Amniotic stem cell (primary cell): ENCODE results near the gene OSBP2.
A peak's percentile ranks its signal among the peaks of the same experiment; 100 is the strongest.

Experiments used
- DNase-seq: peaks from one replicate; lab custom pipeline; 2025; lab: John Stamatoyannopoulos, UW

Gene OSBP2

DNA sequence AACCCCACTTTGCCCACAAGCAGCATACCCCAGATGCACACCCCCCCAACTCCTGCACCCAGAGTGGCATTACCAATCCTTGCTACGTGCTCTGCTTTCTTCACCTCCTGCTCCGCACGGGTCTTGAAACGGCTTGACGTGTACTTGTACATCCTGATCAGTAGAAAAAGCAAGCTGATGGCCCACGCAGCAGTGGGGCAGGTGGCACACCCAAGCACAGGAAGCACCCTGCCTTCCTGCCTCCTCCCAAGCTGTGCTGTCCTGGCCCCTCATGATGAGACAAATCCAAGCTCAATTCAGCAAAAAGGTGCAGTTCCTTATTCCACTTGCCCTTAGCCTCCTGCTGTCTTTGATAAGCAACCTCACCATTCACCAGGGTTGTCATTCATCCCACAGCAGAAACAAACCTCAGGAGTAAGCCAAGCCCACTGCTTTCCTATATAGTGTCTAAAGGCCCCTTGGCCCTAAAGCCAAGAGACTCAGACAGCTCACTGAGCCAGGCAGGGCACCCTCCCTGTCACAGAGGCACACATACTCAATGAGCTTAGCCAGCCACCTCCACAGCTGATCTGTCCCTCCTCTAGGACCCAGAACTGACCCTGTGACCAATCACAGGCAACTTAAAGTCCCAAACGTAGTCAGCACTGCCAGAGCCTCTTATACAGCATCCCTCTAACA lies 246.2 kb downstream of the OSBP2 start:
- DNase-seq = no peak

GRCh38 chr22:30941363-30941740 lies 246.7 kb downstream of the OSBP2 start:
- no peak for DNase-seq

GRCh38 chr22:30943368-30943767 lies 248.7 kb downstream of the OSBP2 start:
- no peak for DNase-seq

DNA sequence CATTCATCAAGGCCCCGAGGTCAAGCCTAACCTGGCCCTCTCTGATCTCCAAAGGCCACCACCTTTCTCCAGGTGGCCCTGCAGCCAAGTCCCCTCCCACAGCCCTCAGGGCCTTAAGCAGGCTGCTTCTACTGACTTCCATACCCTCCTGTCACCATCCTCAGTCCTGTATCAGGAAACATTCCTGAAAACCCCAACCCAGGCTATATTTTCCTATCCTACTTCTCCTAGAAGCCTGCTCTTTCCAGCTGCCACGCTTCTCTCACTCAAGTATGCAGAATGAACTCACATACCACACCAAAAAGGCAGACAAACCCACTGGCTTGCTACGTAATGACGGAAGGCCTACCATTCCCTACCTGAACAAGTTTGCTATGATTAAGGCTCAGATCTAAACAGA lies 250.3 kb downstream of the OSBP2 start:
- no peak for DNase-seq

DNA sequence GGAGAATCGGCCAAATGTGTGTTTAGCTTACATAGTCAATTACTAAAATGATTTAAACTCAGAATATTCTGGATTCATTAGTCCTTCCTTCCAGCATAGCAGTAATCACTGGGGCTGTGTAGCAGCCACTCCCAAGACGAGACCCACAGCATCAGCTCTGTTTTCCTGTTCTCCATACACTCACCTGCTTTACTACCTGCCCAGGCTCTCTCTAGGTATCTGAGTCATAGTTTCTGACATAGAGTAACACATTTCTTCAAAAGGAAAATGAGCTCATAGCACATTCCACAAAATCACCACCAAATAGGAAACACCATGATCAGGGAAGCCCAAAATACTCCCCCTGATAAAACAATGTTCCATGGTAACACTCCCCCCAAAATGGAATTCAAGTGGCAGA lies 251.0 kb downstream of the OSBP2 start:
- no peak for DNase-seq

DNA sequence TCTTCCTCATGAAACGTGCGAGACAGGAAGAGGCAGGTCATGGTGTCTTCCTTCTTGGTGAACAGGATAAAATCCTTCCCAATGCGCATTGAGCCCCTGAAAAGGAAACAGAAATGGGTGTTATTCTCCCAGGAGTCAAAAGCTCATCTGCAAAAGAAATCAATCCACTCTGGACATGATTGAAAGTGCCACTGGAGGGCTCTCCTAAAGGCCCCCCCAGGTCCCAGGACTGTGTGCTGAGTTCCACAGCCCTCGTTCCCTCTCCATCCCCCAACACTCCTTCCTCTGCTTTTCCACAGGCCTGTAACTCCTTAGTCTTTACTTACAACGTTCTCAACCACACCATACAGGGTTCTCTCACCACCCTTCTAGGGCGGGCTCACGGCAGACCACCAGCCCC lies 251.7 kb downstream of the OSBP2 start:
- DNase-seq = no peak

- DNase-seq = no peak
Observed at GRCh38 chr22:30947173-30947815, 252.6 kb downstream of the OSBP2 start.

- peak; percentile 49 for DNase-seq
Observed at GRCh38 chr22:30947816-30948454, 253.3 kb downstream of the OSBP2 start.

DNA sequence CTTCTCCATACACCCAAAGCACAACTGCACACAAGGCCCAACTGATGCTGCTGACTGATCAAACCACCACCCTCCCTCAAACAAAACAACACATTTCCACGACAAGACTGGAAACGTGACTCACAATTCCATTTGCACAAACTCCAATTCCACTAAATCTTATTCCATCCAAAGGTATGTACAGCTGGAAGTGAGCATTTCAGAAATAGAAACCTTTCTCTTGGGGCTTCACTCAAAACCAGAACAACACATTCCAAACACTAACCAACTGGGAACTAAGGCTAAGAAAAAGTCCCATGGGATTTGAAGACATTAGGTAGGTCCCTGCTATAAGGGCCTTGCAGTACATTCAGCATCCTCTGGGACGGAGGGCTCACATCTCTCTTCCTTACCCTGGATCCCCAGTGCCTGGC lies 254.3 kb downstream of the OSBP2 start:
- DNase-seq = no peak

DNA sequence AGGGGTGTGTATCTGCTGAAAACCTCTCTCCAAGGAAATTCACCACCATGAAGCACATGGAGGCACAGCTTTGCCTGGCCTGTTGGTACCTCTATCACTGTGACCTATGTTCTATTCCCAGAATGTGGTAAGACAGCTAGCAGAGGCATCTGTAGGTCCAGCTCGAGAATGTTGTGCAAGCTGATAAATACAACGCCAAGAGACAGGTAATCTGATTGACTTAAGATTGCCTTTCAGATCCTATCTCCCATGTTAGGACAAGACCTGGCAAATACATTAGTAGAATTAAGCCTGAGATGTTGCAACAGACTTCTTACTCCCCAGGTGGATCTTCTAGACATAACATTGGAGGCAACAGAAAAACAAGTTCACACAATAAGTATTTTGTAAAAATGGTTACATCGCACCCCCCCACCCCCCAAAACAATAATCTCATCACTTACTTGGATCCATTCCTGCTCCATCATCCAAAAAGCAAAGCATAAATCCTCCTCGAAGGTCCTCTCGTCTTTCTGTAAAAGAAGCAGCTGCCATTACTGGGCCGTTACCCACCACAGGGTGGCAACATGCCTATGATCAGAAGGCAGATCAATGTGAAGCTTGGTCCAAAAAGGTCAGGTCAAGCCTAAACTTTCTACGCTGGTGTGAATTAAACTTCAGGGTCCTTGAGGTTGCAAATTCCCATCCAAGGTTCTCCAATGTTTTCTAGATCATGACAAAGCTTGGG lies 255.4 kb downstream of the OSBP2 start:
- DNase-seq = no peak

DNA sequence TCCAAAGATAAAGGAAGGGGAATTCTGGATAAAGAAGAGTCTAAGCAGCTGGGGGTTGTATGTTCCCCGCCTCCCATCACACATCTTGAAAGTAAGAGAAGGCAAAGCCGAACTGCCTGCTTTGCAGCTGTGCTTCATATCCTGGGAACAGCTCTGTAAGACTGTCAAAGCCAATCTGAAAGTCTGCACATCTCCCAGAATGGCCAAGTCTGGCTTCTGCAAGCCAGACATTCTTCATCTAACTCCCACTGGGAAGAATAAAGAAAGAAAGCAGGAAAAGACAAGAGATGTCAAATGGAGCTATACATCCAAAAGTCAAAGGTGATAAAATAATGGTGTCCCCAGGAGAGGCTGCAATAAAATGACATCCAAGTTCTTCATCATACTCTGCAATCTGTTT lies 258.5 kb downstream of the OSBP2 start:
- no peak for DNase-seq

DNA sequence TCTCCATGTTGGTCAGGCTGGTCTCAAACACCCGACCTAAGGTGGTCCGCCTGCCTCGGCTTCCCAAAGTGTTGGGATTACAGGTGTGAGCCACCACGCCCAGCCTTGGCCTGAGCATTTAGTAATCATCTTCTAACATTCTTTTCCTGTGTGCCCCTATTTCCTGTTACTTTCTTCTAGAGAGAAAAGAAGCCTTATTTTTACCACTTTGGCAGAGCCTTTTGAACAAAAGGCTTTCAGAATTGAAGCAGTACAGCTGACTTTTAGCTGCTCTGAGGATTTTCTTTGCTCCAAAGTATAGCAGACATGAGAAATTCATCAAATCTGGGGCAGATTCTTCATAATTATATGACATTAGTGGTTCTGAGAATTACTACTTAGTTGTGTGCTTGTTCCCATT lies 260.5 kb downstream of the OSBP2 start:
- no peak for DNase-seq
